Tibial nerve (tissue), 4 donors: Measurements from ENCODE around the gene NTF3. TPM values are rescaled to one million over a fixed set of nuclear protein-coding genes. Genes with fewer than 3 reads are reported as not detected.

Experiments
- DNase-seq, 2 donors: peaks; one replicate each; pipeline ENCODE4 v3.0.0-alpha.2; 2019; ENCODE audit warnings: low spot score in 2 of 2
- H3K27ac ChIP-seq, 4 donors: fragments of 200-600 bp; sonication (generic) in 3 of 4; one replicate each; pipeline ENCODE4 v1.5.1; 2017 to 2019; ENCODE audit warnings: mild to moderate bottlenecking in 1 of 4
- H3K27me3 ChIP-seq, 2 donors: fragments of 200-600 bp; sonication (generic) in 1 of 2; one replicate each; pipeline versions ENCODE4 v1.5.1 to v1.6.0; 2017 to 2019
- H3K36me3 ChIP-seq, 3 donors: fragments of 200-600 bp; sonication (generic); one replicate each; pipeline ENCODE4 v1.5.1; 2018 to 2019
- H3K4me1 ChIP-seq, 4 donors: fragments of 200-600 bp; sonication (generic) in 3 of 4; one replicate each; pipeline ENCODE4 v1.5.1; 2017 to 2019
- H3K4me3 ChIP-seq, 4 donors: fragments of 200-600 bp; sonication (generic) in 3 of 4; one replicate each; pipeline ENCODE4 v1.5.1; 2017 to 2019; ENCODE audit warnings: mild to moderate bottlenecking in 1 of 4, moderate library complexity in 1 of 4
- H3K9me3 ChIP-seq, 4 donors: fragments of 200-600 bp; sonication (generic) in 3 of 4; one replicate each; pipeline ENCODE4 v1.5.1; 2017 to 2019
- EP300 ChIP-seq, 2 donors: sonication (generic); formaldehyde crosslinking; IDR thresholded peaks; one replicate each; pipeline ENCODE4 v1.6.1; 2017; ENCODE audit warnings: antibody characterized with exemption in 2 of 2, mild to moderate bottlenecking in 1 of 2
- POLR2A ChIP-seq, 2 donors: fragments of 450-650 bp; IDR thresholded peaks; one replicate each; pipeline ENCODE4 v1.6.1; 2017; ENCODE audit warnings: antibody characterized with exemption in 2 of 2, mild to moderate bottlenecking in 2 of 2, moderate library complexity in 2 of 2
- WGBS, 2 donors: methylation state at CpG; one replicate each; pipeline ENCODE4 v1.1.5; 2018; 5-methylcytosine and 5-hydroxymethylcytosine counted together
- total RNA-seq, 4 donors: library from RNA; depleted of rRNA; stranded (reverse); fragments of >200 nt; gene quantifications; one replicate each; pipeline ENCODE4 v1.1.0, GENCODE V29; 2016
- TF ChIP-seq, protein P1 (sequence below), 5 experiments: fragments of 200-600 bp in 3 of 5; fragments of 450-650 bp in 2 of 5; sonication (generic) in 3 of 5; IDR thresholded peaks; one replicate each; pipeline ENCODE4 v1.5.1; 2016 to 2019; ENCODE audit warnings: antibody characterized with exemption in 5 of 5, mild to moderate bottlenecking in 3 of 5, moderate library complexity in 2 of 5

Gene NTF3
- total RNA-seq = 1 to 10 TPM in 2 of 4 donors, not detected in 2; 1.2 to 5.3 TPM

DNA sequence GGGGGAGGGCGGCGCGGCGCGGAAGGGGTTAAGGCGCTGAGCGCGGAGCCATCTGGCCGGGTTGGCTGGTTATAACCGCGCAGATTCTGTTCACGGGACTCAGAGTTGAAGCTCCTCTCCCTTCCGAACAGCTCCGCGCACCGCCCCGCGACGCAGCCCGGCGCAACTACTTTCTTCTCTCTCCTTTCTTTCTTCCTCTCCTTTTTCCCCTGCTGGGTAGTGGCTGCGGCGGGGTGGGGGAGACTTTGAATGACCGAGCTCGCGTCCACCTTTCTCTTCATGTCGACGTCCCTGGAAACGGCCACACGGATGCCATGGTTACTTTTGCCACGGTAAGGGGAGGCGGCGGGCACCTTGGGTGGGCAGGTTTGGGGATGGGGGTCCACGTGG, at the start of gene NTF3:
TSS of gene NTF3 (plus strand) at position 98 of the 390 bp plus-strand sequence. CDS start at position 315, 217 bp downstream.
- H3K27me3 ChIP-seq = peaks cover 0 to 75% of the 10 kb centered on the region in 2 donors
- H3K4me1 ChIP-seq = peaks cover 0 to 50% (median 5%) of the 10 kb centered on the region in 4 donors
- no peaks in the 10 kb centered on the region for H3K36me3 ChIP-seq
- TF ChIP-seq POLR2A (IDR thresholded peaks at IDR 0.05) (no peak), EP300 (IDR thresholded peaks at IDR 0.05) (peak in 1 of 2 donors; percentile 34)
- H3K9me3 ChIP-seq = no peaks in the 10 kb centered on the region
- H3K4me3 ChIP-seq = peak within 1 kb of the TSS; percentile 27 to 55 (median 39)
- WGBS, 2 donors = 1% methylated on average over 29 to 34 of the region's 34 CpGs
- H3K27ac ChIP-seq = peak within 1 kb of the TSS in 3 of 4 donors; percentile 30 to 71 (median 66)
- DNase-seq = no peak

DNA sequence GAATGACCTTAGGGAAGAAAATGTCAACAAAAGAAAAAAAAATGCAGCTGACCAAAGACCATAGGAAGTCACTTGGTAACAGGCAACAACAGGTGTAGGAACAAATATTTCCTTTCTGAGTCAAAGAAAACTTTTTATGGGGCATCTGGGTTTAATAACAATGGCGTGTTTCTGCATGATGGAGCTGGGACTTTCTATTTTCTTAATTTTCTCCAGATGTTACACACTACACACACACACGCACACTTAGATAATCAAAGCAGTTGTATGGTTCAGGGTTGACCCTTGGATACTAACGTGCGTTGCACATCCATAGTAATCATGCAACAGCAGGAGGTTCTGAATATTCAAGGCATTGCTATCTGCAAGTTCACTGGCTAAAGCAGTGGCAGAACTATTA, 47.9 kb upstream of the NTF3 start:
- no peak for DNase-seq
- no peaks in the 10 kb centered on the region for H3K36me3 ChIP-seq
- WGBS, 2 donors = 58 to 76% methylated on average over 4 of the region's 4 CpGs
- no peaks in the 10 kb centered on the region for H3K9me3 ChIP-seq
- no peak overlapping the region for H3K4me3 ChIP-seq
- no peaks in the 10 kb centered on the region for H3K27me3 ChIP-seq
- no peaks in the 10 kb centered on the region for H3K4me1 ChIP-seq
- no peak overlapping the region for H3K27ac ChIP-seq
- TF ChIP-seq, protein P1, sequence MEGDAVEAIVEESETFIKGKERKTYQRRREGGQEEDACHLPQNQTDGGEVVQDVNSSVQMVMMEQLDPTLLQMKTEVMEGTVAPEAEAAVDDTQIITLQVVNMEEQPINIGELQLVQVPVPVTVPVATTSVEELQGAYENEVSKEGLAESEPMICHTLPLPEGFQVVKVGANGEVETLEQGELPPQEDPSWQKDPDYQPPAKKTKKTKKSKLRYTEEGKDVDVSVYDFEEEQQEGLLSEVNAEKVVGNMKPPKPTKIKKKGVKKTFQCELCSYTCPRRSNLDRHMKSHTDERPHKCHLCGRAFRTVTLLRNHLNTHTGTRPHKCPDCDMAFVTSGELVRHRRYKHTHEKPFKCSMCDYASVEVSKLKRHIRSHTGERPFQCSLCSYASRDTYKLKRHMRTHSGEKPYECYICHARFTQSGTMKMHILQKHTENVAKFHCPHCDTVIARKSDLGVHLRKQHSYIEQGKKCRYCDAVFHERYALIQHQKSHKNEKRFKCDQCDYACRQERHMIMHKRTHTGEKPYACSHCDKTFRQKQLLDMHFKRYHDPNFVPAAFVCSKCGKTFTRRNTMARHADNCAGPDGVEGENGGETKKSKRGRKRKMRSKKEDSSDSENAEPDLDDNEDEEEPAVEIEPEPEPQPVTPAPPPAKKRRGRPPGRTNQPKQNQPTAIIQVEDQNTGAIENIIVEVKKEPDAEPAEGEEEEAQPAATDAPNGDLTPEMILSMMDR (IDR thresholded peaks at IDR 0.05) = no peak
- TF ChIP-seq EP300 (IDR thresholded peaks at IDR 0.05) = no peak
- TF ChIP-seq POLR2A (IDR thresholded peaks at IDR 0.05) = no peak

DNA sequence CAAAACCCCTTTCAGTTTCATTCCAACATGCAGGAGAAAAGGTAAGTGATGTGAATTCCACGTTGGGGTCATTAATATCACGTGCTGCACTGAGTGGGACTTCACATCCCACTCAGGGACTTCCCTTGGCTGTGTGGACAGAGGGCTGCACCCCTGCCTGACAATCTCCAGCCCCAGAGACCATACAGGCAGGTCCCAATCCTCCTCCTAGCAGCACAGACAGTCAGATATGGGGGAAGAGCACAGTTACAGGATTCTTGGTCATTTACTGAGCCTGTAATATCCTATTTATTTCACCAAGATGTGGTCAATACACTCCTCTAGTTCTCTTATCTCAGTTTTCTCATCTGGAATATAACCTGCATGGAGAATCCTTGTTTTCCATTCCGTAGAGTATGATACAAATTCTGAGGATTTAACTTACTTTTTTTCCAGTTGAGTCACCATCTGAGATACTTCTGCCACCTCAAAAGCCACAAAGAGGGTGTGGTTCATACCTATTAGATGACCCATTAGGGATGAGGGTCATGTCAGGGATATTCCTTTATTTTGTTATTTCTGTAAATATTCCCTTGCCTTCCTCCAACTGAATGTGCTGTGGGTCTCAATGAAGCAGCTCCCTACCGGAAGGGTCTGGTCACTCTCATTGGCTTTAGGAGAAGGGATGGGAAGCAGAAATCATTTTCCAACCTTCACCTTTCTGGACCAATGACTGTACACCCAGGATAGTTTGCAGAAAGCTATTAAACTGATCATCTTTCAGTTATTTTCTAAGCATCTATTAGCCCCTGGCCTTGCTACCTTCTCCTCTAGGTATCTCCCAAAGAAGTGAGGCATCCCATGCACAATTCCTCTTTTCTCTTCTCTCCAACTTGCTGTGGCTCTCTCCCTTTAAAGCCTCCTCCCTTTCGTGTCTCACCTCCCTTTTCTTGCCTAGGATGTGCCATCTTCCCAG, 43.0 kb upstream of the NTF3 start:
- H3K36me3 ChIP-seq = no peaks in the 10 kb centered on the region
- H3K9me3 ChIP-seq = no peaks in the 10 kb centered on the region
- no peaks in the 10 kb centered on the region for H3K27me3 ChIP-seq
- WGBS, 2 donors = 70 to 86% methylated on average over 5 of the region's 5 CpGs
- no peak overlapping the region for H3K27ac ChIP-seq
- H3K4me1 ChIP-seq = no peaks in the 10 kb centered on the region
- no peak overlapping the region for H3K4me3 ChIP-seq
- no peak for DNase-seq
- no peak for TF ChIP-seq POLR2A (IDR thresholded peaks at IDR 0.05)
- TF ChIP-seq EP300 (IDR thresholded peaks at IDR 0.05) = no peak
- TF ChIP-seq, protein P1 (IDR thresholded peaks at IDR 0.05) = no peak

DNA sequence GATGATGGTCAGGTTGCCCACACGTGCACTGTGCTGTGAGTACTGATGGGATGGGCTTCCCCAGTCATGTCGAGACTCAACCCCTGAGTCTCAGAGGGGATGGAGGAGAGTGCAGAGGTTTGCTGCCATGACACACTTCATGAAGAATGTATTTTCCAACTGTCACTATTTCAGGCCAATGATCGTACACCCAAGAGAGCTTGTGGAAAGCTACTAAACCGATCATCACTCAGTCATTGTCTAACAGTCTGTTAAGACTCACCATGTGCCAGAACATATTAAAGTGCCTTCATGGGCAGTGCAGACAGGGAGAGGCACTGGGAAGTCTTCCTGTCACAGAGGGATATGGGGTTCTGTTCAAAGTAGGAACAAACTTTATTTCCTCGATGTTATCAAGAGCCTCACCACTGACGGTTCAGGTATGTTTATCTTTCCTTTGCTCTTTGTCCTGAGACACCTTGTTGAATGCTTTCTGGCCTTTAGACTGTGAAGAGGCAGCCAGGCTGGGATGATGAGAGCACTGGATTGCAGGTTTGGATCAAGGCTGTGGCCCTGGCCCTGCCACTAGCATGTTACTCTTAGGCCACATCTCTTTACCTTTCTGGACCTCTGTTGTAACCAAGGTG, 41.6 kb upstream of the NTF3 start:
- Histone ChIP-seq H3K4me1 (no peaks in the 10 kb centered on the region), H3K36me3 (no peaks in the 10 kb centered on the region), H3K27me3 (no peaks in the 10 kb centered on the region), H3K4me3 (no peak overlapping the region), H3K9me3 (no peaks in the 10 kb centered on the region), H3K27ac (no peak overlapping the region)
- TF ChIP-seq POLR2A (IDR thresholded peaks at IDR 0.05) (no peak), EP300 (IDR thresholded peaks at IDR 0.05) (no peak)
- TF ChIP-seq, protein P1 (IDR thresholded peaks at IDR 0.05) = no peak
- 82 to 90% methylated on average over 6 of the region's 6 CpGs for WGBS, 2 donors
- DNase-seq = no peak

- no peaks in the 10 kb centered on the region for H3K9me3 ChIP-seq
- no peak overlapping the region for H3K27ac ChIP-seq
- H3K4me1 ChIP-seq = no peaks in the 10 kb centered on the region
- WGBS, 2 donors = 57 to 70% methylated on average over 2 of the region's 2 CpGs
- no peak overlapping the region for H3K4me3 ChIP-seq
- H3K27me3 ChIP-seq = no peaks in the 10 kb centered on the region
- TF ChIP-seq, protein P1 (IDR thresholded peaks at IDR 0.05) = no peak
- TF ChIP-seq POLR2A (IDR thresholded peaks at IDR 0.05) = no peak
- TF ChIP-seq EP300 (IDR thresholded peaks at IDR 0.05) = no peak
- no peaks in the 10 kb centered on the region for H3K36me3 ChIP-seq
- no peak for DNase-seq
Observed at GRCh38 chr12:5391653-5392052, 40.3 kb upstream of the NTF3 start.
